ENCODE data around the gene IDI1.
"Not testable (repeated sequence)": the region's sequence is repeated elsewhere in the genome, so short reads cannot be mapped to it uniquely, and the experiment has no call there.

Gene IDI1

DNA sequence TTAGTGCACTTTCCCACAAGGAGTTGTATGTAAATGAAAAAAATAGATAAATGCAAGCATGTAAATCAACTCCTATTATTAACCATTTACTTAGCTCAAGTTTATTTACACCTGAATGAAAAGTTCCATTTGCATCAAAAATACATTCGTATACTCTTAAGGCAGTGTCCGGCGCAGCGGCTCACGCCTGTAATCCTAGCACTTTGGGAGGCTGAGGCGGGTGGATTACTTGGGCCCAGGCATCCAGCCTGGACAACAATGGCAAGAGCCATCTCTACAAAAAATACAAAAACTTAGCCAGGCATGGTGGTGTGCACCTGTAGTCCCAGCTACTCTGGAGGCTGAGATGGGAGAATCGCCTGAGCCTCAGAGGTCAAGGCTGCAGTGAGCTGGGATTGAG lies 19.1 kb downstream of the IDI1 start:
- Histone ChIP-seq H3K36me3 (ENCODE audit: insufficient read depth, low read depth, low read length) (no peaks in the 10 kb centered on the region), H3K9ac (ENCODE audit: low read depth, low read length) (no peak overlapping the region), H3K27me3 (ENCODE audit: insufficient read depth, low read length) (no peaks in the 10 kb centered on the region), H3K27ac (ENCODE audit: low read length) (no peak overlapping the region), H3K9me3 (ENCODE audit: insufficient read depth, low read depth, low read length) (no peaks in the 10 kb centered on the region), H3K4me1 (ENCODE audit: insufficient read depth, low read length) (peaks cover under 1% of the 10 kb centered on the region; the same call in 1 of the 2 replicates), H3K4me3 (ENCODE audit: low read length) (no peak overlapping the region)

DNA sequence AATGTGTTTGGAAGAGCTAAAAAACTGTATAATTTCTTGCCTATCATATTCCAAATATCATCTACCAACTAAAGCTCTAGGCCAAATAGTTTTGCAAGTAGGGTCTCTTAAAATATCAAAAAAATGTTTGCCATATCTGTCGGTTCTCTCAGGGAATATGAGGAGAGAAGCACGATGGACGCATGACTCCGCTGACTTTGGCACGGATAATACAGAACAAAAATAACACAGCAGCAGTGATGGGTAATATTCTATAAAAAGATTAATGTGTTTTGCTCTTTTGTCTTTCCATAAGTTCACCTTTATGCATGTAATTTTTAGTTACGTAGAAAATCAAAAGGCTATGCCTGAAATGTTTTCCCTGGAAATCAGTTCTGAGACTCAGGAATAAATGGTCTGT lies 22.3 kb downstream of the IDI1 start:
- Histone ChIP-seq H3K27ac (ENCODE audit: low read length) (no peak overlapping the region), H3K36me3 (ENCODE audit: insufficient read depth, low read depth, low read length) (no peaks in the 10 kb centered on the region), H3K27me3 (ENCODE audit: insufficient read depth, low read length) (no peaks in the 10 kb centered on the region), H3K9ac (ENCODE audit: low read depth, low read length) (no peak overlapping the region), H3K9me3 (ENCODE audit: insufficient read depth, low read depth, low read length) (no peaks in the 10 kb centered on the region), H3K4me3 (ENCODE audit: low read length) (no peak overlapping the region), H3K4me1 (ENCODE audit: insufficient read depth, low read length) (no peaks in the 10 kb centered on the region; the same call in 1 of the 2 replicates)

DNA sequence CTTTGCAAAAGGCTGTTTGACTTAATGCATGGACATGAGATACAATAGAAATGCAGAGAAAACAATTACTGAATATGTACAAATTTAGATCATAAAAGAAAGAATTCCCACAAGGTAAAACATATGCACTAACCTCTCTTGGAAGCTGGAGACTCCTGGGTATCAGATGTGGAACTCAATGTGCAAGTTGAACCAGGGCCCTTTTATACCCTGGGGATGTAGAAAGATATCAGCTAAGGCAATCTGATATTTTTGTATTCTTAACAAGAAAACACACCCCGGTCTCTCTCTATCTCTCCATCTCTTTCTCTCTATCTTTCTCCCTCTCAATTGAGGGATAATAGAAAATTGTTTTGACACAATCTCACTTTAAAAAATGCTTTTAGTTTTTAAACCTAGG lies 23.2 kb downstream of the IDI1 start, which contains the start of gene IDI2:
Gene IDI2 (minus strand): TSS at position 177 of the 400 bp plus-strand sequence. CDS start 1,136 bp downstream, outside the sequence.
- Histone ChIP-seq H3K9me3 (ENCODE audit: insufficient read depth, low read depth, low read length) (no peaks in the 10 kb centered on the region), H3K4me3 (ENCODE audit: low read length) (no peak within 1 kb of the TSS), H3K9ac (ENCODE audit: low read depth, low read length) (no peak within 1 kb of the TSS), H3K36me3 (ENCODE audit: insufficient read depth, low read depth, low read length) (no peaks in the 10 kb centered on the region), H3K4me1 (ENCODE audit: insufficient read depth, low read length) (no peaks in the 10 kb centered on the region; the same call in 1 of the 2 replicates), H3K27me3 (ENCODE audit: insufficient read depth, low read length) (no peaks in the 10 kb centered on the region), H3K27ac (ENCODE audit: low read length) (no peak within 1 kb of the TSS)

GRCh38 chr10:1024103-1024502 lies 24.8 kb downstream of the IDI1 start:
- Histone ChIP-seq H3K36me3 (ENCODE audit: insufficient read depth, low read depth, low read length) (peaks cover 9% of the 10 kb centered on the region), H3K9ac (ENCODE audit: low read depth, low read length) (no peak overlapping the region), H3K27ac (ENCODE audit: low read length) (no peak overlapping the region), H3K4me1 (ENCODE audit: insufficient read depth, low read length) (no peaks in the 10 kb centered on the region), H3K27me3 (ENCODE audit: insufficient read depth, low read length) (no peaks in the 10 kb centered on the region), H3K4me3 (ENCODE audit: low read length) (no peak overlapping the region), H3K9me3 (ENCODE audit: insufficient read depth, low read depth, low read length) (no peaks in the 10 kb centered on the region)

DNA sequence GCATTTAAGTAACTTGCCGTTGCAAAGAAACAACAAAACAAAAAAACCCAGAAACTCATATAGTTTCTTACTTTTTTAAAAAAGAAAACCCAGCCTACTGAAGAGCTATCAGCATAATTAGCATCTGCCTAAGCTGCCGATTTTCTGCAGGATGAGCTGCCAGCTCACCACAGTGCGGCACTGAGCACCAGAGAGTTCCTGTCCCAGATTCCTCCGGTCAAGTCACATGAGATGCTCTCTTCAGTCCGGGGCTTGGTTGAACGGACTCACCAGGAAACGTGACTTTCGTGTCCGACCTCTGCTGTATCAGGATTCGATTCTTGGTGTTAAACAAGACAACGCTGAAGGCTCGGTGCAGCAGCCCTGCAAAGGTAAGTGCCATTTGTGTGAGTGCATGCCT lies 26.5 kb downstream of the IDI1 start:
- no peaks in the 10 kb centered on the region for H3K9me3 ChIP-seq (ENCODE audit: insufficient read depth, low read depth, low read length)
- no peak overlapping the region; the same call in 1 of the 2 replicates for H3K9ac ChIP-seq (ENCODE audit: low read depth, low read length)
- no peaks in the 10 kb centered on the region for H3K27me3 ChIP-seq (ENCODE audit: insufficient read depth, low read length)
- H3K4me3 ChIP-seq (ENCODE audit: low read length): no peak overlapping the region
- H3K27ac ChIP-seq (ENCODE audit: low read length): no peak overlapping the region
- peaks cover 20% of the 10 kb centered on the region for H3K36me3 ChIP-seq (ENCODE audit: insufficient read depth, low read depth, low read length)
- H3K4me1 ChIP-seq (ENCODE audit: insufficient read depth, low read length): no peaks in the 10 kb centered on the region

- no peak overlapping the region for H3K27ac ChIP-seq (ENCODE audit: low read length)
- H3K36me3 ChIP-seq (ENCODE audit: insufficient read depth, low read depth, low read length): peaks cover 35% of the 10 kb centered on the region
- H3K27me3 ChIP-seq (ENCODE audit: insufficient read depth, low read length): no peaks in the 10 kb centered on the region
- no peak overlapping the region for H3K9ac ChIP-seq (ENCODE audit: low read depth, low read length)
- H3K4me3 ChIP-seq (ENCODE audit: low read length): no peak overlapping the region
- no peaks in the 10 kb centered on the region for H3K9me3 ChIP-seq (ENCODE audit: insufficient read depth, low read depth, low read length)
- H3K4me1 ChIP-seq (ENCODE audit: insufficient read depth, low read length): no peaks in the 10 kb centered on the region
Observed at GRCh38 chr10:1020958-1021357, 28.0 kb downstream of the IDI1 start.

DNA sequence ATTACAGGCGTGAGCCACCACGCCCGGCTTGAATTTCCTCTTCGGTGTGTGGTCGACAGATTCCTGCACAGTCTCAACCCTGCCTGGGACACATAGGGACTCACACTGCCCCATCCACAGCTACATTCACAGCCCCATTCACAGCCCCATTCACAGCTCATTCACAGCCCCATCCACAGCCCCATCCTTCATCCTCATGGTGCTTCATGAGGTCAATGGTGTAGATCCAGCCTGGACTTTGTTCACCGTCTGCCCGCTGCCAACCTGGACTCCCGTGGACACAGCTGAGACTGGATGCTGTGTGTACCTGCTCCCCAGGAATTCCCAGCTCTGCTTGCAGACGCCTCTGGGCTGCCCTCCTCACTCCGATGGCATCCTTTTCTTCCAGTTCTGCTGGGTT lies 28.5 kb downstream of the IDI1 start:
- no peaks in the 10 kb centered on the region for H3K27me3 ChIP-seq (ENCODE audit: insufficient read depth, low read length)
- H3K4me3 ChIP-seq (ENCODE audit: low read length): no peak overlapping the region
- H3K9ac ChIP-seq (ENCODE audit: low read depth, low read length): no peak overlapping the region
- H3K9me3 ChIP-seq (ENCODE audit: insufficient read depth, low read depth, low read length): no peaks in the 10 kb centered on the region
- H3K27ac ChIP-seq (ENCODE audit: low read length): no peak overlapping the region
- no peaks in the 10 kb centered on the region for H3K4me1 ChIP-seq (ENCODE audit: insufficient read depth, low read length)
- peaks cover 40% of the 10 kb centered on the region for H3K36me3 ChIP-seq (ENCODE audit: insufficient read depth, low read depth, low read length)

DNA sequence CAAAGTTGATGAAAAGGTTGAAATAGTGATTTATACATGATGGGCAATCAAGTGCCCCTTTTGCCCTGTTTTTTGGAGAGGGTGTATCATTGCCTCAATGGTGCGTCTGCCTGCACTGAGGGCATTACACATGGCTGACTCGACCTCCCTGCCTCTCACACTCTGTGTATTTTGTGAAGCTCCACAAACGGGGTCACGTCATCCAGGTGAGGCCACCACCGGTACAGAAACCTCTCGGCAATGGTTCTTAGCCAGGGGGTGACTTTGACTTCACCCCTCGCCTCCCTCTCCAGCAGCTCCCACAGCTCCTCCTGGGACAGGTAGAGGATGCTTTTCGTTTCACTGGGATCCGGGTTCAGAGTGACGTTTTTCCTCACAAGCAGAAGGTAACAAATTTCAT lies 29.6 kb downstream of the IDI1 start:
- Histone ChIP-seq H3K36me3 (ENCODE audit: insufficient read depth, low read depth, low read length) (peaks cover 48% of the 10 kb centered on the region), H3K9ac (ENCODE audit: low read depth, low read length) (no peak overlapping the region)

DNA sequence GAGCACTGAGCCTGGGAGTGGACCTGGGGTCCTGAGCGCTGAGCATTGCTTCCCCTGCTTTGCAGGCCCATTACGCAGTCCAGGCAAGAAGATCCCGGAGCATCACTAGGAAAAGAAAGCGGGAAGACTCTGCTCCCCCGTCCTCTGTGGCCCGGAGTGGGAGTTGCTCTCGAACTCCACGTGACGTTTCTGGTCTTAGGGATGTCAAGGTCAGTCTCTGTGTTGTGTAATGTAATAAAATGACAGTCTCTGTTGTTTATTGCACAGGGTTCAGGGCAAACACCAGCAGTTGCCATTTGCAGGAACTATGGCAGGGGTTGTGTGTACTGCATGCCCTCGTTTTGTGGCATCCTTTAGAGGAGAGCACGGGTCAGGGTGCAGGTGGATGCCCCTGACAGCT lies 33.2 kb downstream of the IDI1 start:
- H3K27ac ChIP-seq (ENCODE audit: low read length): no peak overlapping the region
- peaks cover 82% of the 10 kb centered on the region for H3K36me3 ChIP-seq (ENCODE audit: insufficient read depth, low read depth, low read length)
- H3K4me3 ChIP-seq (ENCODE audit: low read length): no peak overlapping the region
- H3K9ac ChIP-seq (ENCODE audit: low read depth, low read length): no peak overlapping the region
- no peaks in the 10 kb centered on the region for H3K27me3 ChIP-seq (ENCODE audit: insufficient read depth, low read length)
- no peaks in the 10 kb centered on the region for H3K4me1 ChIP-seq (ENCODE audit: insufficient read depth, low read length)
- H3K9me3 ChIP-seq (ENCODE audit: insufficient read depth, low read depth, low read length): no peaks in the 10 kb centered on the region

More for the DNA sequence above, 29.6 kb downstream of the IDI1 start:
- no peaks in the 10 kb centered on the region for H3K4me1 ChIP-seq (ENCODE audit: insufficient read depth, low read length)
- H3K27ac ChIP-seq (ENCODE audit: low read length): no peak overlapping the region
- H3K9me3 ChIP-seq (ENCODE audit: insufficient read depth, low read depth, low read length): no peaks in the 10 kb centered on the region
- no peak overlapping the region for H3K4me3 ChIP-seq (ENCODE audit: low read length)
- H3K27me3 ChIP-seq (ENCODE audit: insufficient read depth, low read length): no peaks in the 10 kb centered on the region

GRCh38 chr10:1011696-1012095 lies 37.2 kb downstream of the IDI1 start:
- Histone ChIP-seq H3K4me3 (ENCODE audit: low read length) (no peak overlapping the region), H3K27ac (ENCODE audit: low read length) (no peak overlapping the region), H3K9ac (ENCODE audit: low read depth, low read length) (no peak overlapping the region), H3K36me3 (ENCODE audit: insufficient read depth, low read depth, low read length) (peaks cover 95% of the 10 kb centered on the region), H3K9me3 (ENCODE audit: insufficient read depth, low read depth, low read length) (no peaks in the 10 kb centered on the region), H3K27me3 (ENCODE audit: insufficient read depth, low read length) (no peaks in the 10 kb centered on the region), H3K4me1 (ENCODE audit: insufficient read depth, low read length) (no peaks in the 10 kb centered on the region)

DNA sequence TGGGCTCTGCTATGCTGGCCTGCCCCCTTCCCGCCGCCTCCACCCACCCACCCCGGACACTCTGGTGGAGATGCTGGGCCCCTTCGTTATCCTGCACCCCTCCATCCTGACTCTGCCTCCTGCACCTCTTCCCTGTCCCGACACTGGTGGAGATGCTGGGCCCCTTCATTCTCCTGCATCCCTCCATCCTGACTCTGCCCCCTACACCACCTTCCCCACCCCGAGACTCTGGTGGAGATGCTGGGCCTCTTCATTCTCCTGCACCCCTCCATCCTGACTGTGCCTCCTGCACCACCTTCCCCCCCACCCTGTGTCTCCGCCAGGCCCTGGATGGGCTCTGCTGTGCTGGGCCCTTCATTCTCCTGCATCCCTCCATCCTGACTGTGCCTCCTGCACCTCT lies 38.2 kb downstream of the IDI1 start:
- Histone ChIP-seq H3K36me3 (ENCODE audit: insufficient read depth, low read depth, low read length) (peaks cover 95% of the 10 kb centered on the region), H3K4me3 (ENCODE audit: low read length) (no peak overlapping the region), H3K9me3 (ENCODE audit: insufficient read depth, low read depth, low read length) (no peaks in the 10 kb centered on the region), H3K27ac (ENCODE audit: low read length) (no peak overlapping the region), H3K4me1 (ENCODE audit: insufficient read depth, low read length) (no peaks in the 10 kb centered on the region), H3K27me3 (ENCODE audit: insufficient read depth, low read length) (no peaks in the 10 kb centered on the region), H3K9ac (ENCODE audit: low read depth, low read length) (no peak overlapping the region)

DNA sequence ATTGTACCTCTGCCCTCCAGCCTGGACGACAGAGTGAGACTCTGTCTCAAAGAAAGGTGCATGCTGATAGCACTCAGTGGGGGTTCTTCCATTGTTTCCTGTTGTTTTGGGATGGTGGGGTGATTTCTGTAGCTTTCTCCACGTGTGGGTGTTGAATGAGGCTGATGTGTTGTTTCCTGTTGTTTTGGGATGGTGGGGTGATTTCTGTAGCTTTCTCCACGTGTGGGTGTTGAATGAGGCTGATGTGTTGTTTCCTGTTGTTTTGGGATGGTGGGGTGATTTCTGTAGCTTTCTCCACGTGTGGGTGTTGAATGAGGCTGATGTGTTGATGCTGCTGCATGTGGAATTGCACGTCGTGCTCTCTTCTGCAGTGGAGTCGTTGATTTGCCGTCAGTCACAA lies 39.0 kb downstream of the IDI1 start:
- H3K9me3 ChIP-seq (ENCODE audit: insufficient read depth, low read depth, low read length); H3K27ac ChIP-seq (ENCODE audit: low read length); H3K27me3 ChIP-seq (ENCODE audit: insufficient read depth, low read length); H3K4me1 ChIP-seq (ENCODE audit: insufficient read depth, low read length); H3K9ac ChIP-seq (ENCODE audit: low read depth, low read length); H3K4me3 ChIP-seq (ENCODE audit: low read length): not testable (repeated sequence)
- H3K36me3 ChIP-seq (ENCODE audit: insufficient read depth, low read depth, low read length): peaks cover 98% of the 10 kb centered on the region

DNA sequence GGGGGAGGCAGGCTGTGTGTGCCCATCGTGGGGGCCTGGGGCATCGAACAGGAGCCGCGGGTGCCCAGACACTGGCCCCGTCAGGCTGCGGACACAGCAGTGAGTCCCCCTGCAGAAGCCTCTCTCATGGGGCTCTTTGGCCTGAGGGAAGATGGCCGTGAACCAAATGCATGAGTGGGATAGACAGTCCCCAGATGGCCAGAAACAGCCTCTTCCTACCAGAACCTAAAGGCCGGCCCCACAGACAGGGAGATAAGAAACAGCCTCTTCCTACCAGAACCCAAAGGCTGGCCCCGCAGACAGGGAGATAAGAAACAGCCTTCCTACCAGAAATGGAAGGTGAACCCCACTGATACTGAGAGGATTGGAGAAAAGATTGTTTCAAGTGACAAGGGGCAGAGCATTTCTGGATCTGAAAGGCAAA lies 39.8 kb downstream of the IDI1 start:
- no peak overlapping the region for H3K9ac ChIP-seq (ENCODE audit: low read depth, low read length)
- peaks cover 98% of the 10 kb centered on the region for H3K36me3 ChIP-seq (ENCODE audit: insufficient read depth, low read depth, low read length)
- H3K27ac ChIP-seq (ENCODE audit: low read length): no peak overlapping the region
- no peak overlapping the region for H3K4me3 ChIP-seq (ENCODE audit: low read length)
- H3K27me3 ChIP-seq (ENCODE audit: insufficient read depth, low read length): no peaks in the 10 kb centered on the region
- no peaks in the 10 kb centered on the region for H3K9me3 ChIP-seq (ENCODE audit: insufficient read depth, low read depth, low read length)
- no peaks in the 10 kb centered on the region for H3K4me1 ChIP-seq (ENCODE audit: insufficient read depth, low read length)
